Measurements from ENCODE around the gene IL17RA.

Gene IL17RA

GRCh38 chr22:17162731-17163130 lies 77.9 kb downstream of the IL17RA start:
- no peak overlapping the region for H3K4me3 ChIP-seq (ENCODE audit: low read length)
- H3K36me3 ChIP-seq (ENCODE audit: control insufficient read depth, insufficient read depth, low read length), result no peaks in the 10 kb centered on the region
- H3K27ac ChIP-seq (ENCODE audit: low read depth, low read length), result no peak overlapping the region
- peaks cover 5% of the 10 kb centered on the region for H3K4me1 ChIP-seq (ENCODE audit: control insufficient read depth, insufficient read depth, low read length)
- no peak overlapping the region for H3K9ac ChIP-seq (ENCODE audit: low read length)
- H3K27me3 ChIP-seq (ENCODE audit: control insufficient read depth, insufficient read depth, low read length), result no peaks in the 10 kb centered on the region

- Histone ChIP-seq H3K4me1 (ENCODE audit: control insufficient read depth, insufficient read depth, low read length) (peaks cover 5% of the 10 kb centered on the region), H3K27ac (ENCODE audit: low read depth, low read length) (no peak overlapping the region), H3K27me3 (ENCODE audit: control insufficient read depth, insufficient read depth, low read length) (no peaks in the 10 kb centered on the region), H3K36me3 (ENCODE audit: control insufficient read depth, insufficient read depth, low read length) (no peaks in the 10 kb centered on the region), H3K4me3 (ENCODE audit: low read length) (no peak overlapping the region), H3K9ac (ENCODE audit: low read length) (no peak overlapping the region)
Observed at GRCh38 chr22:17164392-17165024, 79.7 kb downstream of the IL17RA start.

Data from rectal smooth muscle tissue (tissue), 1 donor.